WI38 (cell line): ENCODE measurements around the gene RNF6.

ENCODE experiments used
- H3K4me3 ChIP-seq: 2 replicates; pipeline ENCODE4 v1.5.1; 2011; ENCODE audit warnings: low read depth, mild to moderate bottlenecking, control low read depth, low read length
- CTCF ChIP-seq: IDR thresholded peaks from 2 replicates; pipeline ENCODE4 v1.5.1; 2012; ENCODE audit warnings: low read depth, mild to moderate bottlenecking, control low read depth, low read length

The RNF6 gene

GRCh38 chr13:26225896-26226617 is 3.9 kb upstream of the RNF6 start:
- H3K4me3 ChIP-seq, result no peak overlapping the region
- no peak for TF ChIP-seq CTCF

- TF ChIP-seq CTCF, result no peak
These were observed 469 bp upstream of the RNF6 start for GRCh38 chr13:26222520-26223046.

GRCh38 chr13:26221399-26221720 is 754 bp downstream of the RNF6 start:
- TF ChIP-seq CTCF, result no peak
- peak overlapping the region; percentile 98 for H3K4me3 ChIP-seq

More at GRCh38 chr13:26222520-26223046, 469 bp upstream of the RNF6 start:
- peak overlapping the region; percentile 98 for H3K4me3 ChIP-seq

- peak overlapping the region; percentile 98 for H3K4me3 ChIP-seq
- TF ChIP-seq CTCF, result no peak
These were observed 1.5 kb downstream of the RNF6 start for GRCh38 chr13:26220575-26220974.

- TF ChIP-seq CTCF, result no peak
- H3K4me3 ChIP-seq, result no peak overlapping the region
These were observed 2.4 kb downstream of the RNF6 start for GRCh38 chr13:26219726-26220125.

GRCh38 chr13:26216042-26216441 is 6.1 kb downstream of the RNF6 start:
- TF ChIP-seq CTCF, result no peak
- H3K4me3 ChIP-seq, result no peak overlapping the region

- H3K4me3 ChIP-seq, result no peak overlapping the region
- no peak for TF ChIP-seq CTCF
These were observed 8.1 kb downstream of the RNF6 start for GRCh38 chr13:26213982-26214381.
